Measurements from ENCODE around the gene TSPAN11. TPM values are rescaled to one million over a fixed set of nuclear protein-coding genes. Genes with fewer than 3 reads are reported as not detected.

The TSPAN11 gene
- total and polyA plus RNA-seq, 5 donors from 2014 or later, result not detected

DNA sequence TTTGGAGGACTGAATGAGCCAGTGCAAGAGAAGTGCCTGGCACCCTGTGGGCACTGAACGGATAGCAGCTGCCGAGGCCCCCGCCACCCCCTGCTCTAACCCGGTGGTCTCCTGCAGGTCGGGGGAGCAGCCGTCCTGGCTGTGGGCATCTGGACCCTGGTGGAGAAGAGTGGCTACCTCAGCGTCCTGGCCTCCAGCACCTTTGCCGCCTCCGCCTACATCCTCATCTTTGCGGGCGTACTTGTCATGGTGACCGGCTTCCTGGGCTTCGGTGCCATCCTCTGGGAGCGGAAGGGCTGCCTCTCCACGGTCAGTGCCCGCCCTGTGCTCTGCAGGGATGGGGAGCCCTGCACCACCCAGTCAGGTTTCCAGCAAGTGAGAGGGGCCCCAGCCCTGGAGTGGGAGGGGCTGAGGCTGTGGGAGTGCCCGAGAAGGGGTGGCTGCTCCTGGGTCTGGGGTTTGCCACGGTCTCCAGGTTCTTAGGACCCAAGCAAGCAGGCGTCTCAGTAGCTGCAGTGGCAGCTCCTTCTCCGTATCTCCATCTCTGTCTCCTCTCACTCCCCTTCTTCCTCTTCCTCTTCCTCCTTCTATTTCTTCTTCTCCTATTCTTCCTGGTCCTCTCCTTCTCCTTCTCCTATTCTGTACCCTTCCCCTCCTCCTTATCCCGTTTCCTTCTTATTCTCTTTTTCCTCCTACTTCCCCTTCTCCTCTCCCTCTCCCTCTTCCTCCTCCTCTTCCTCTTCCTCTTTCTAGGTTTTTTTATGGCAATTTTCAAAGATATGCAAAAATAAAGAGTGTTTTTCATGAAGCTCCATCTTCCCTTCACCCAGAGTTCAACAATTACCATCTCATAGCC lies 37.4 kb downstream of the TSPAN11 start:
- H3K9me3 Mint-ChIP-seq, result peaks cover 0 to 3% (median 0%) of the 10 kb centered on the region in 7 donors
- H3K9me3 ChIP-seq (ENCODE audit: control insufficient read depth in 2 of 2, low read length in 2 of 2), result no peaks in the 10 kb centered on the region
- DNase-seq (no peak), ATAC-seq (ENCODE audit: low read depth in 2 of 2) (no peak)
- no peaks in the 10 kb centered on the region for H3K27me3 ChIP-seq (ENCODE audit: control insufficient read depth, insufficient read depth, low read length)
- H3K4me1 ChIP-seq (ENCODE audit: control insufficient read depth, insufficient read depth, low read length, poor library complexity, severe bottlenecking), result no peaks in the 10 kb centered on the region
- no peaks in the 10 kb centered on the region for H3K4me1 Mint-ChIP-seq
- H3K27ac Mint-ChIP-seq, result peak overlapping the region in 1 of 3 donors; percentile 53
- H3K4me3 ChIP-seq (ENCODE audit: low read depth, low read length), result no peak overlapping the region
- peak overlapping the region in 1 of 4 donors; percentile 53 for H3K4me3 Mint-ChIP-seq
- H3K27me3 Mint-ChIP-seq, result peaks cover 4% of the 10 kb centered on the region
- H3K27ac ChIP-seq (ENCODE audit: insufficient read depth, low read length, poor library complexity, severe bottlenecking), result no peak overlapping the region
- H3K36me3 Mint-ChIP-seq, result no peaks in the 10 kb centered on the region
- H3K36me3 ChIP-seq (ENCODE audit: control insufficient read depth, insufficient read depth, low read length), result no peaks in the 10 kb centered on the region

DNA sequence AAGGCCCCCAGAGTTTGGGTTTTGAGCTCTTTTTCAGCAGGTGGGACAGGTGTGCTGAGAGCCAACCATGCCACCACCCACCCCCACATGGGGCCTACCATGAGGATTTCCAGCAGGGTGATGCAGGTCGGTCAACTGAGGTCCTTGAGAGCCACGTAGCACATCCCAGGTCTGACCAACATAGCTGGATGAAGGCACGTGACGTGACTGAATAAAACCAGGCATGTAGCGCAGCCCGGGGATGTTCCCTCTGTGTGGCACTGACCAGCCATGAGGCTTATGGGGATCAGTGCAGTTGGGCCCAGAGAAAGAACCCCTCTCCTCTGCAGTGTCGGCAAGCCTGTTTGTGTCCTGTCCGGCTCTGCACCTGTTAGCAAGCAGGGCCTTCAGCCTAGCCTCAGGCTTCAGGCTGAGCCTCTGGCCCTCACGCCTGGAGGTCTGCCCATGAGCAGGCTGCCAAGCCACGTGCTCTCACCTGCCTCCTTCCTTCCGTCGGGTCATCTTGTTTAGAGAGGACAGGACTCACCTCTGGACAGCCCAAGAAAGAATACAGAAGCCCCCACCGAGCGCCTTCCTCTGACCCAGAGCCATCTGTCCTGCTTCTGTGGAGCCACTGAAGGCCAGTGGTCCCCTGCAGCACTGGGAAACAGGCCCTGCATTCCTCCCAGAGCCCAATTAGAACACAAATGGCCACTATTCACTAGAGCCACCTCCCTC lies 38.5 kb downstream of the TSPAN11 start:
- Mint-ChIP-seq H3K9me3 (peaks cover 0 to 3% (median 0%) of the 10 kb centered on the region in 7 donors), H3K36me3 (no peaks in the 10 kb centered on the region), H3K4me1 (no peaks in the 10 kb centered on the region), H3K27me3 (peaks cover 4% of the 10 kb centered on the region), H3K4me3 (no peak overlapping the region), H3K27ac (no peak overlapping the region)
- no peaks in the 10 kb centered on the region for H3K4me1 ChIP-seq (ENCODE audit: control insufficient read depth, insufficient read depth, low read length, poor library complexity, severe bottlenecking)
- no peaks in the 10 kb centered on the region for H3K36me3 ChIP-seq (ENCODE audit: control insufficient read depth, insufficient read depth, low read length)
- no peak overlapping the region for H3K4me3 ChIP-seq (ENCODE audit: low read depth, low read length)
- no peaks in the 10 kb centered on the region for H3K27me3 ChIP-seq (ENCODE audit: control insufficient read depth, insufficient read depth, low read length)
- no peak overlapping the region for H3K27ac ChIP-seq (ENCODE audit: insufficient read depth, low read length, poor library complexity, severe bottlenecking)
- H3K9me3 ChIP-seq (ENCODE audit: control insufficient read depth in 2 of 2, low read length in 2 of 2), result no peaks in the 10 kb centered on the region
- DNase-seq, result no peak
- no peak for ATAC-seq (ENCODE audit: low read depth in 2 of 2)

DNA sequence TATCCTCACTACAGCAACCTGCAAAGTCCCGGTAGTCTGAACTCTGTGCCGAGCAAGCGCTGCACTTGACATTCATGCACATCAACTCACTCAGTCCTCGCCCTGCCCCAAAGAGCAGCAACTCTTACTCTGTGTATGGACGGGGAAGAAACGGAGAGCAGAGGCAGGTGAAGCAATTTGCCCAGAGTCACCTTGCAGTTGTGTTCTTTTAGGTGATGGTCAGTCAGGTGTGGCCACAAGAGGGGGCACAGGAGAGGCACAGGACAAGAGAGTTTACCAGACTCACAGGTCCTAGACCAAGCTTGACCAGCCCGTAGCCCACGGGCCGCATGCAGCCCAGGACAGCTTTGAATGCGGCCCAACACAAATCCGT lies 39.1 kb downstream of the TSPAN11 start:
- peaks cover 3% of the 10 kb centered on the region for H3K27me3 Mint-ChIP-seq
- DNase-seq (no peak), ATAC-seq (ENCODE audit: low read depth in 2 of 2) (no peak)

DNA sequence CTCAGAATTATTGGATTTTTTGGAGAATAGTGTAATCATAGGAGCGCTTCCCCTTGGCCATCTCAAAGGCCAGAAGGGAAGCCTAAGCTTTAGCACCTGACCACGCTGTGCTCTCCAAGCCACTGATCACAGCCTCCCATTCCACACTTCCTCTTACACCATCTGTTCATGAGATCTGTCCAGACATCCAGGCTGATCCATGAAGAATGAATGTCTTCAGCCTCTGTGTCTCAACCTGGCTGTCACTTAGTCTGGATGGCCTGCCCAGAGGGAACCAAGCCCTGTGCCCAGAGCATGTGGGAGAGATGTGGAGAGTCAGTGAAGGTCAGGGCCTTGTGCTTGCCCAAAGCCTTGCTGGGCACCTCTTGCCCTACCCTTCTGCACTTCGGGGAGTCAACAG lies 40.5 kb downstream of the TSPAN11 start:
- Histone ChIP-seq H3K9me3 (ENCODE audit: control insufficient read depth in 2 of 2, low read length in 2 of 2) (no peaks in the 10 kb centered on the region), H3K27ac (ENCODE audit: insufficient read depth, low read length, poor library complexity, severe bottlenecking) (no peak overlapping the region), H3K4me3 (ENCODE audit: low read depth, low read length) (no peak overlapping the region), H3K27me3 (ENCODE audit: control insufficient read depth, insufficient read depth, low read length) (no peaks in the 10 kb centered on the region), H3K4me1 (ENCODE audit: control insufficient read depth, insufficient read depth, low read length, poor library complexity, severe bottlenecking) (no peaks in the 10 kb centered on the region), H3K36me3 (ENCODE audit: control insufficient read depth, insufficient read depth, low read length) (no peaks in the 10 kb centered on the region)
- ATAC-seq (ENCODE audit: low read depth in 2 of 2), result no peak
- no peaks in the 10 kb centered on the region for H3K27me3 Mint-ChIP-seq
- H3K9me3 Mint-ChIP-seq, result peaks cover 0 to 1% (median 0%) of the 10 kb centered on the region in 7 donors
- no peak overlapping the region for H3K4me3 Mint-ChIP-seq
- H3K27ac Mint-ChIP-seq, result no peak overlapping the region
- no peak for DNase-seq
- no peaks in the 10 kb centered on the region for H3K4me1 Mint-ChIP-seq
- no peaks in the 10 kb centered on the region for H3K36me3 Mint-ChIP-seq

More for the DNA sequence above, 39.1 kb downstream of the TSPAN11 start:
- Histone ChIP-seq H3K27me3 (ENCODE audit: control insufficient read depth, insufficient read depth, low read length) (no peaks in the 10 kb centered on the region), H3K4me1 (ENCODE audit: control insufficient read depth, insufficient read depth, low read length, poor library complexity, severe bottlenecking) (no peaks in the 10 kb centered on the region), H3K27ac (ENCODE audit: insufficient read depth, low read length, poor library complexity, severe bottlenecking) (no peak overlapping the region), H3K4me3 (ENCODE audit: low read depth, low read length) (no peak overlapping the region), H3K9me3 (ENCODE audit: control insufficient read depth in 2 of 2, low read length in 2 of 2) (no peaks in the 10 kb centered on the region), H3K36me3 (ENCODE audit: control insufficient read depth, insufficient read depth, low read length) (no peaks in the 10 kb centered on the region)
- Mint-ChIP-seq H3K4me1 (no peaks in the 10 kb centered on the region), H3K9me3 (peaks cover 0 to 3% (median 0%) of the 10 kb centered on the region in 7 donors), H3K36me3 (no peaks in the 10 kb centered on the region), H3K27ac (no peak overlapping the region), H3K4me3 (no peak overlapping the region)

DNA sequence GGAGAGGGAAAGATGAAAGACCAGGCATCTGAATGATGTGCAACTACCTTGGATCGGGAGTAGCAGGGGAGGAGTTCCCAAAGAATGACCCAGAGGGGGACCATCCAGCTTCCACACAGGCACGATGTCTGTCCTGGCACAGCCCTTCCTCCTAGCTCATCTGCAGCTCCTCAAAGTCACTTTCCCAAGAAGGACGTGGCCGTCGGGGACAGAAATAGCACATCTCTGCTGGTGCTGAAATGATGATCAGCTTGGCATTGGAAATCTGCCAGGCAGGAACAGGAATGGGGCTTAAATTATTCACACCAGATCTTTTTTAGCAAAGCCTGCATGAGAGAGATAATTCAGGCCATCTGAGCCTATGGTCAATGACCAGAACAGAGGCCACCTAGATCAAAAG lies 41.7 kb downstream of the TSPAN11 start:
- Mint-ChIP-seq H3K4me3 (no peak overlapping the region), H3K27ac (no peak overlapping the region), H3K9me3 (peaks cover 0 to under 1% (median 0%) of the 10 kb centered on the region in 7 donors), H3K4me1 (peaks cover 0 to 2% (median 0%) of the 10 kb centered on the region in 4 donors), H3K27me3 (no peaks in the 10 kb centered on the region), H3K36me3 (no peaks in the 10 kb centered on the region)
- no peak overlapping the region for H3K4me3 ChIP-seq (ENCODE audit: low read depth, low read length)
- ATAC-seq (ENCODE audit: low read depth in 2 of 2), result no peak
- no peaks in the 10 kb centered on the region for H3K27me3 ChIP-seq (ENCODE audit: control insufficient read depth, insufficient read depth, low read length)
- H3K4me1 ChIP-seq (ENCODE audit: control insufficient read depth, insufficient read depth, low read length, poor library complexity, severe bottlenecking), result no peaks in the 10 kb centered on the region
- H3K27ac ChIP-seq (ENCODE audit: insufficient read depth, low read length, poor library complexity, severe bottlenecking), result no peak overlapping the region
- H3K36me3 ChIP-seq (ENCODE audit: control insufficient read depth, insufficient read depth, low read length), result no peaks in the 10 kb centered on the region
- H3K9me3 ChIP-seq (ENCODE audit: control insufficient read depth in 2 of 2, low read length in 2 of 2), result no peaks in the 10 kb centered on the region
- no peak for DNase-seq

DNA sequence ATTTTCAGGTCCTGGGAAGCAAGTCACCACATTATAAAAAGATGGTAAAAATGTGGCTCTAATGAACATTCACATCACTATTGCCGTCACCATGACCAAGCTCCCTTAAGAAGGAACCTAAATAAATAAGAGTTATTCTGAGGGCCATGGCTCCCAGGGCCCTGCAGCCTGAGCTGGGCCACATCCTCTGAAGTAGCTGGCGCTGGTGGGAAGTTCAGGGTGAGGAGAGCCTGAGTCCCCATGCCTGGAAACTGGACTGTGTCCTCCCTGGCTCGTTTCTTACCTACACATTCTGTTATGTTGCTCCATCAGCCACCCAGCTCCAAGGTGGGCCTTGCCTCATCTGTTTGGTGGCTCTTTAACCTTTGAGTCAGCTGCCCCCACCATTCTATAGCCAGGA lies 42.5 kb downstream of the TSPAN11 start:
- no peak overlapping the region for H3K27ac ChIP-seq (ENCODE audit: insufficient read depth, low read length, poor library complexity, severe bottlenecking)
- no peak for DNase-seq
- no peaks in the 10 kb centered on the region for H3K9me3 ChIP-seq (ENCODE audit: control insufficient read depth in 2 of 2, low read length in 2 of 2)
- no peak overlapping the region for H3K4me3 ChIP-seq (ENCODE audit: low read depth, low read length)
- H3K27me3 ChIP-seq (ENCODE audit: control insufficient read depth, insufficient read depth, low read length), result no peaks in the 10 kb centered on the region
- Mint-ChIP-seq H3K4me1 (peaks cover 0 to 2% (median 0%) of the 10 kb centered on the region in 4 donors), H3K27ac (no peak overlapping the region), H3K36me3 (no peaks in the 10 kb centered on the region), H3K4me3 (no peak overlapping the region), H3K27me3 (no peaks in the 10 kb centered on the region), H3K9me3 (no peaks in the 10 kb centered on the region)
- H3K36me3 ChIP-seq (ENCODE audit: control insufficient read depth, insufficient read depth, low read length), result no peaks in the 10 kb centered on the region
- ATAC-seq (ENCODE audit: low read depth in 2 of 2), result no peak
- H3K4me1 ChIP-seq (ENCODE audit: control insufficient read depth, insufficient read depth, low read length, poor library complexity, severe bottlenecking), result no peaks in the 10 kb centered on the region

DNA sequence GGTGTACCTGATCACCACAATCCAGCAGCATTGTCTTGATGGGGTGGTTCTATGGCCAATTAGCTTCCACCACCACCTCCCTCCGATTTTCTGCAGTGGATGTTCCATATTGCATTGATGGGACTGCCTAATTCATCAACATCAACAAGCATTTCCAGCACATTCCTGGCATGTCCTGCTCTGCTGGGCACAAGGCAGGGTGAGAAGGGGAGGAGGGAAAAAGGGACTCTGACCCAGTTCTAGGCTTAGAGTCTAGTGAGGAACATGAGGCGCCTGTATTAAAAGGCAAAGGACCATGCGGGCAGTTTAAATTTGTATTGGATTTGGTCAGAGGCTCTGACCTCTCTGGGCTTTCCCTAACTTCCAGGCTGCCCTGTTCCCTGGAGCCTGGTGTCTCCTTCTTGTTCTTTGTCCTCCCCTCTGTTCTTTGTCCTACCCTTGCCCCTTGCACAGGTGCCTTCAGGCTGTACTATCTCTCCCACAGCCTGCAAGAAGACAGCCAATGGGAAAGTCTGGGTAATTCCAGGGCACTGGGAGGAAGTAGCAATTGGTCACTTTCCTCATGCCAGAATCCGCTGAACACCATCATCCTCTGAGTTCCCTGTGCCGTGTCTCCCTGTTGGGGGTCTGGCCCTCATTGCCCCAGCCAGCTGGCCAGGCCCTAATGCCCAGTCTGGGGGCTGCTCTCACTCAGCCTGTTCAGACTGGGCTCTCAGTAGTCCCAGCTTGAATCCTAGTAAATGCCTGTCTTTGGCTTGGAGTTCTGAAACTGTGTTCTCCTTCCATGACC lies 43.3 kb downstream of the TSPAN11 start:
- no peak overlapping the region for H3K4me3 Mint-ChIP-seq

More for the DNA sequence above, 43.3 kb downstream of the TSPAN11 start:
- H3K4me1 Mint-ChIP-seq, result peaks cover 0 to 2% (median 0%) of the 10 kb centered on the region in 4 donors
- DNase-seq, result no peak
- Histone ChIP-seq H3K36me3 (ENCODE audit: control insufficient read depth, insufficient read depth, low read length) (no peaks in the 10 kb centered on the region), H3K4me1 (ENCODE audit: control insufficient read depth, insufficient read depth, low read length, poor library complexity, severe bottlenecking) (no peaks in the 10 kb centered on the region), H3K4me3 (ENCODE audit: low read depth, low read length) (no peak overlapping the region), H3K27ac (ENCODE audit: insufficient read depth, low read length, poor library complexity, severe bottlenecking) (no peak overlapping the region), H3K9me3 (ENCODE audit: control insufficient read depth in 2 of 2, low read length in 2 of 2) (no peaks in the 10 kb centered on the region), H3K27me3 (ENCODE audit: control insufficient read depth, insufficient read depth, low read length) (no peaks in the 10 kb centered on the region)
- no peaks in the 10 kb centered on the region for H3K36me3 Mint-ChIP-seq
- ATAC-seq (ENCODE audit: low read depth in 2 of 2), result no peak
- no peaks in the 10 kb centered on the region for H3K27me3 Mint-ChIP-seq
- peak overlapping the region in 1 of 3 donors; percentile 89 for H3K27ac Mint-ChIP-seq
- H3K9me3 Mint-ChIP-seq, result no peaks in the 10 kb centered on the region
